BLaER1 (cell line): ENCODE results near the gene GBX1.

Experiments used
- H3K27ac ChIP-seq: shearing (Covaris generic); formaldehyde crosslinking; 2 replicates; pipeline ENCODE4 v1.8.1; 2022
- H3K27me3 ChIP-seq: shearing (Covaris generic); formaldehyde crosslinking; 2 replicates; pipeline ENCODE4 v1.8.1; 2022
- H3K36me3 ChIP-seq: shearing (Covaris generic); formaldehyde crosslinking; 2 replicates; pipeline ENCODE4 v1.8.1; 2022
- H3K4me1 ChIP-seq: shearing (Covaris generic); formaldehyde crosslinking; 2 replicates; pipeline ENCODE4 v1.8.1; 2022
- H3K4me2 ChIP-seq: shearing (Covaris generic); formaldehyde crosslinking; 2 replicates; pipeline ENCODE4 v1.8.1; 2022
- H3K4me3 ChIP-seq: shearing (Covaris generic); formaldehyde crosslinking; 2 replicates; pipeline ENCODE4 v1.8.1; 2022
- H3K9ac ChIP-seq: shearing (Covaris generic); formaldehyde crosslinking; 2 replicates; pipeline ENCODE4 v1.8.1; 2022
- H3K9me3 ChIP-seq: shearing (Covaris generic); formaldehyde crosslinking; 2 replicates; pipeline ENCODE4 v1.8.1; 2022
- H4K20me1 ChIP-seq: shearing (Covaris generic); formaldehyde crosslinking; 2 replicates; pipeline ENCODE4 v1.8.1; 2022
- Cebpa-rat ChIP-seq: shearing (Covaris generic); IDR thresholded peaks from 2 replicates; pipeline ENCODE4 v1.8.1; 2022

The GBX1 gene

DNA sequence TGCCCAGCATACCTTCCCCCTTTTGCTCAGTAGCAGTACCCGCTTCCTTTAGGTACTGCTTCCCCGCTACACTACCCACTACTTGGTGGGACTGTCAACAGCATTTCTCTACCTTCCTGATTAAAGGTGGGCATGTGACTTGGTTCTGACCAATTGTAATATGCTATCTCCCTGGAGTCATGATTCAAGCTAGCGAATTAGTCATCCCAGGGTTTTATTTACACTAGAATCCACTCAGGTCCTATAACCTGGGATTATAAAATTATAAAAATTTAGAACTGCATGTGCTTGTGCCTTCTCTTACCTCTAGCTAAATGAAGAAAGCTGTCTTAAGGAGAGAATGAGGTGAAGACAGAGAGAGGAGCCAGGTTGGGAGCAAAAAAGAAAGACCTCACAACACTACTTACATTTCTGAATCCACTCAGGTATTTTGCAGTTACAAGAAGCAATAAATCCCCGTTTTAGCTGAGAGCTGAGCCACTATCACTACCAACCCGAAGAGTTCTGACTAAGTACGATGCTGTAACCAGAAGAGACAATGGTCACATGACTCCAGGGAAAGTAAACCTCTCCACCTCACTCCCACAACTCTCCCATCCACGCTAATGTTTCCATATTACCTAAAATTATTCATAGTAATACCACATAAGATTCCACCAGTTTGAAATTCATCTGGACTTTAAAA, 9.7 kb downstream of the GBX1 start:
- peaks cover 2% of the 10 kb centered on the region; the same call in 1 of the 2 replicates for H3K27me3 ChIP-seq
- no peak for TF ChIP-seq Cebpa-rat
- no peak overlapping the region for H3K9ac ChIP-seq
- H3K36me3 ChIP-seq = no peaks in the 10 kb centered on the region
- H4K20me1 ChIP-seq = no peaks in the 10 kb centered on the region
- H3K4me3 ChIP-seq = no peak overlapping the region
- H3K4me1 ChIP-seq = no peaks in the 10 kb centered on the region
- H3K27ac ChIP-seq = no peak overlapping the region
- H3K9me3 ChIP-seq = no peaks in the 10 kb centered on the region
- no peak overlapping the region for H3K4me2 ChIP-seq

DNA sequence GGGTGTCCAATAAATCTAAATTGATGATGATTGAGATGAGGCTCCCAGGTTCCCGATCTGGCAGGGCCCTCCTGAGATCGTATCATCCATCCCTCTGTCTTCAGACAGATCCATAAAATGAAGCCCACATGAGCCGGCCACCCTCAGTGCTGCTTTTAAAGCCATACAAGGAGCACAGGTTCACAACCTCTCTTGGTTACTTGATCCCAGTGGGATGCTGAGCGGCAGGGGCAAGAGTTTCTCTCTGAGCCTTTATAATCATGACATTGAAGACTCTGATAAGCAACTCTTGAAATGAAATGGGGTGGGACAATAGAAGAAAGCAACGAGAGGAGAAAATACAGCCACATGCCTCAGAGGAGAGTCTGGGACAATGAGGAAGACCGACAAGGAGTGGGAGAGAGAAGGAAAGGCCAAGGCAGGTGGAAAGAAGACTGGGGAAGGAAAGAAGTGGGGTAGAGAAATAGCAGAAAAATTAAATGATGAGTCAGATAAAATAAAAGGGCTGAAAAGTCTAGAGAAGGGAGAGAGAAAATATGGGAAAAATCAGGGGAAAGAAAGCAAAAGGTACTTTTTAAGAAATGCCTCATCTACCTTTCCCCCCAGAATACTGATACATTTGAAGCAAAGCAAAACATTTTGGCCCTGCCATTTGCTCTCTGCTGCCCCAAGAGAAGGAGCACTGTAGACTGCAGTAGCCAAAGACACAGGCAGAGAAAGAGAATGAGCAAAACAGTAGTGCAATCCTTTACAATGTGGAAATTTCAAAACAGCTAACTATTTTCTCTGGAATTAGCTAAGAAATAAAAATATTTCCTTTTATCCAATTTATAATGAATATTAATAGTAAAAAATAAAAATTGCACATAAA, 14.6 kb downstream of the GBX1 start:
- no peaks in the 10 kb centered on the region for H3K36me3 ChIP-seq
- no peaks in the 10 kb centered on the region for H4K20me1 ChIP-seq
- no peaks in the 10 kb centered on the region for H3K9me3 ChIP-seq
- H3K4me3 ChIP-seq = no peak overlapping the region
- no peaks in the 10 kb centered on the region for H3K4me1 ChIP-seq
- H3K27me3 ChIP-seq = no peaks in the 10 kb centered on the region
- TF ChIP-seq Cebpa-rat = no peak
- H3K4me2 ChIP-seq = no peak overlapping the region
- H3K9ac ChIP-seq = no peak overlapping the region
- no peak overlapping the region for H3K27ac ChIP-seq

DNA sequence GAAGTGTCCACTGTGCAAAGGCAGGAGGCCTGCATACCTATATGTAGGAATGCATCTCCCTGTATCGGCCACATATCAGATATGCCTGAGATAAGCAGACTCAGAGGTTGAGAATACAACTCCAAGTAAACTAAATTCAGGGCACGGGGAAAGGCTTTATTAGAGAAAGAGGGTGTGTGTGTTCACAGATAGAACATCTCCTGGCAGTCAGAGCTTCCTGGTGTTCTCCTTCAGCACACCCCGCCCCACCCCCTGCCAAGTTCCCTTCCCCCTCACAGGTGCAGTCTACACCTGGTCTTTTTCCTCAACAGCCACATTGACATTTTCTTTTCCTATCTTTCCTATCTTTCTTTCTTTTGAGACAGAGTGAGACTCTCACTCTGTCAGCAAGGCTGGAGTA, 17.1 kb downstream of the GBX1 start:
- Histone ChIP-seq H4K20me1 (no peaks in the 10 kb centered on the region), H3K9ac (no peak overlapping the region), H3K4me2 (no peak overlapping the region), H3K27me3 (no peaks in the 10 kb centered on the region), H3K27ac (no peak overlapping the region), H3K36me3 (no peaks in the 10 kb centered on the region; the same call in 1 of the 2 replicates), H3K4me1 (no peaks in the 10 kb centered on the region), H3K4me3 (no peak overlapping the region), H3K9me3 (no peaks in the 10 kb centered on the region)
- no peak for TF ChIP-seq Cebpa-rat

DNA sequence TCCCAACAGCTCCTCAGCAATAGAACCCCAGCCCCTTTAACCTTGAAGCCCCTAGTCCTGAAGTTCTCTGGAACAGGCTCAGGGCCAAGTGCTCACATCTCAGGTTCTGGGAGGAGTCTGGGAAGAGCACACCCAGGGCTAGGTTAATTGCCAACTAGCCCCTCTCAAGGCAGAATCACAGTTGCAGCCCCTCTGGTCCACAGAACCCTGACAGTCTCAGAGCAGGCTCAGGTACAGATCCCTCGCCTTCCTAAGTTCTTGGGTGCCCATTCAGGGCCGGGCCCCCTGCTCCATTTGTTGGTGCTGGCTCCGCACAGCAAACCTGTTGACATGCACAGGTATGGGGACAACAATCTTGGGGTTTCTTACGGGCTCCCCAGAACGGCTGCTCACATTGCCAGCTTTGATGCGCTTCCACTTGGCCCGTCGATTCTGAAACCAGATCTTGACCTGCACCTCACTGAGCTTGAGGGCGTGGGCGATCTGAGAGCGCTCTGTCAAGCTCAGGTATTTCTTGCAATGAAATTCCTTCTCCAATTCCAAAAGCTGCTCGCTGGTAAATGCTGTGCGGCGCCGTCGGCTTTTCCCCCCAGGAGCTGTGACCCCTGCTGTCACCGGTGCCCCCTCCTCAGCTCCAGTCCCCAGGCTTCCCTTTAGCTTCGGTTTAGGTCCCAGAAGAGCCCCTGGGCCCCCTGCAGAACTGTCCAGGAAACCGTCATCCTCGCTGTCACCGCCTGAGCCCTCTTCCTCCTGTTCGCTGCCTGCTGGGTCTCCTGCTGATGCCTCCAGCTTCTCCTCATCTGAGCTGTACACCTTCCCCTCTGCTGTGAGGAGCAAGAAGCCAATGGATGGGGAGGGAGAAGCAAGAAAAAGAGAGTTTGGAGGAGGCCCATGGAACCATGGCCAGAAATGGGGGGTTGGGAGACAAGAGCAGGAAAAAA, 18.9 kb downstream of the GBX1 start:
- Histone ChIP-seq H3K4me2 (no peak overlapping the region), H3K4me3 (no peak overlapping the region), H3K36me3 (peaks cover 16% of the 10 kb centered on the region), H3K9ac (no peak overlapping the region), H3K27me3 (no peaks in the 10 kb centered on the region), H3K4me1 (no peaks in the 10 kb centered on the region), H3K27ac (no peak overlapping the region), H3K9me3 (no peaks in the 10 kb centered on the region), H4K20me1 (no peaks in the 10 kb centered on the region; the same call in 1 of the 2 replicates)
- no peak for TF ChIP-seq Cebpa-rat

DNA sequence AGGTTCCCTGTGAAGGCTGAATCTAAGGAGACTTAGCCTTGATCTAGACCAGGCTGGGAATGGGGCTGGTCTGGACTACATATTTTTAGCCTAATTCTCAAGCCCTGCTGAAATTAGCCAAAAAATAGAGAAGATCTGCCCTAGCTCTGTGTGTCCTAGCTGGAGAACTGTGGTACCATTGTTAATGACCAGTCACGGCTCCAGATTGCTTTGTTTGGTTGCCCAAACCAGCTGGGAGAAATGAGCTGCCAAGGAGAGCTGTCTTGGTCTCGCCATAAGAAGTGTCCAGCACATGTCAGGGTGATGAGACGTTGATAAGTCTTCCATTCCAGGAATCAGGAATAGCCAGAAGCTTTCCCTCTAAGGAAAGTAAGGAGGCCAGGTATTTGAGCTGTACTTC, 20.7 kb downstream of the GBX1 start:
- no peak overlapping the region for H3K4me3 ChIP-seq
- no peak for TF ChIP-seq Cebpa-rat
- peaks cover 34% of the 10 kb centered on the region for H3K36me3 ChIP-seq
- no peak overlapping the region for H3K4me2 ChIP-seq
- H3K27me3 ChIP-seq = no peaks in the 10 kb centered on the region
- H3K9me3 ChIP-seq = no peaks in the 10 kb centered on the region
- no peak overlapping the region for H3K9ac ChIP-seq
- H3K27ac ChIP-seq = no peak overlapping the region
- H3K4me1 ChIP-seq = peaks cover 18% of the 10 kb centered on the region
- peaks cover 15% of the 10 kb centered on the region for H4K20me1 ChIP-seq

DNA sequence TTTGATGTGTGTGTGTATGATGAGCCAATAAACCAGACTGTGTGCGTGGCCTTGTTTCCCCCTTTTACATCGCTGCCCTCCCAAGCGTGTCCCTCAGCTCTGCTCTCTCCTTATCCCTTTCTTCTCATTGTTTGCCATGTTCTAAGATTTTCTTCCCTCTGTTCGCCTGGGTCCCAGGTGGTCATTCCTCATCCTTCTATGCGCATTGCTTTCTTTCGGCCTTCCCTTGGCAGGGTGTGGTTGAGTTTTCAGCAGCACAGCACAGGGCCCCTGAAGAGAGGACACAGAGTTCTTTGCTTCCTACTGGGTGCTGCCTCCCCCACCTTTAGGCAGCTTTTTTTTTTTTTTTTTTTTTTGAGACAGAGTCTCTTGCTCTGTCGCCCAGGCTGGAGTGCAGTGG, 23.1 kb downstream of the GBX1 start:
- TF ChIP-seq Cebpa-rat = no peak
- H4K20me1 ChIP-seq = peaks cover 25% of the 10 kb centered on the region
- H3K27me3 ChIP-seq = no peaks in the 10 kb centered on the region
- H3K9me3 ChIP-seq = no peaks in the 10 kb centered on the region
- peaks cover 19% of the 10 kb centered on the region for H3K4me1 ChIP-seq
- H3K27ac ChIP-seq = no peak overlapping the region
- H3K4me3 ChIP-seq = no peak overlapping the region
- H3K4me2 ChIP-seq = no peak overlapping the region
- peaks cover 57% of the 10 kb centered on the region for H3K36me3 ChIP-seq
- H3K9ac ChIP-seq = no peak overlapping the region

DNA sequence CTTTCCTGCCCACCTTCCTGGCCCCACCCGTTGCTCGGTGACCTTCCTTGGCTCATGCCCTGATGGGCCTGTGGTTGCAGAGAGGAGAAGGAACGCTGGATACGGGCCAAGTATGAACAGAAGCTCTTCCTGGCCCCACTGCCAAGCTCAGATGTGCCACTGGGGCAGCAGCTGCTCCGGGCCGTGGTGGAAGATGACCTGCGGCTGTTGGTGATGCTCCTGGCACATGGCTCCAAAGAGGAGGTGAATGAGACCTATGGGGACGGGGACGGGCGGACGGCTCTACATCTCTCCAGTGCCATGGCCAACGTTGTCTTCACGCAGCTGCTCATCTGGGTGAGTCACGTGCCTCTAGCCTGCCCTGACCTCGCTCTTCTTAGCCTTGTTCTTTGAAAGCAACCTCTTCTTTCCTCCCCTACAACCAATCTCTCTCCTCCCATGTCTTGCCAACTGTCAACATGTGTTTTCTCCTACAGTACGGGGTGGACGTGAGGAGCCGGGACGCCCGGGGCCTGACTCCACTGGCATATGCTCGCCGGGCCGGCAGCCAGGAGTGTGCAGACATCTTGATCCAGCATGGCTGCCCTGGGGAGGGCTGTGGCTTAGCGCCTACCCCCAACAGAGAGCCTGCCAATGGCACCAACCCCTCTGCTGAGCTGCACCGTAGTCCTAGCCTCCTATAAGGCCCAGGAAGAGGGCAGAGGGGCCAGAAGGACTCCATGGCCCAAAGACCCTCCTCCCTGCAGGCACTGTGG, 24.1 kb downstream of the GBX1 start:
- no peak overlapping the region for H3K27ac ChIP-seq
- H3K27me3 ChIP-seq = no peaks in the 10 kb centered on the region
- TF ChIP-seq Cebpa-rat = no peak
- H3K9me3 ChIP-seq = no peaks in the 10 kb centered on the region
- H3K4me2 ChIP-seq = peak overlapping the region; percentile 64
- H3K4me1 ChIP-seq = peaks cover 19% of the 10 kb centered on the region
- H3K36me3 ChIP-seq = peaks cover 60% of the 10 kb centered on the region
- H4K20me1 ChIP-seq = peaks cover 30% of the 10 kb centered on the region
- no peak overlapping the region for H3K4me3 ChIP-seq
- H3K9ac ChIP-seq = no peak overlapping the region

DNA sequence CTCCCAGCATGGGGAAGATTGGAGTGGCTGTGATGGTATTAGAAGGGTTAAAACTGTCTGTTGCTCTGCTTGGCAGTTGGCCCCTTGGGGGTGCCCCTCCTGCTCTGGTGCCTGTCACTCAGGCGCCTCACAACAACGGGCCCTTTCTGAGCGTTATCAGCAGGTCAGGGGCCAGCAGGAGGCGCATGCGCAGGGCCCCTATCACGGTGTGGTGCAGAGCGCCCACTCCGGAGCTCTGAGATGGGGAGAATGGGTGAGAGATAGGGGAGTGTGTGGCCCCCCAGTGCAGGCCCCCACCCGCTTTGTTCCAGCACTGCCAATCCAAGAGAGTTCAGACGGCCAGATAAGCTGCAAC, 24.8 kb downstream of the GBX1 start:
- no peak overlapping the region for H3K9ac ChIP-seq
- H3K9me3 ChIP-seq = no peaks in the 10 kb centered on the region
- H4K20me1 ChIP-seq = peaks cover 31% of the 10 kb centered on the region

More for the DNA sequence above, 24.8 kb downstream of the GBX1 start:
- Histone ChIP-seq H3K36me3 (peaks cover 67% of the 10 kb centered on the region), H3K27me3 (no peaks in the 10 kb centered on the region), H3K4me1 (peaks cover 19% of the 10 kb centered on the region), H3K4me3 (no peak overlapping the region), H3K4me2 (peak overlapping the region; percentile 64), H3K27ac (no peak overlapping the region)
- TF ChIP-seq Cebpa-rat = no peak
